ENCODE data around the gene PAK6.

PAK6 gene

GRCh38 chr15:40313531-40314398, 74.9 kb downstream of the PAK6 start:
- DNase-seq = peak; percentile 4

DNA sequence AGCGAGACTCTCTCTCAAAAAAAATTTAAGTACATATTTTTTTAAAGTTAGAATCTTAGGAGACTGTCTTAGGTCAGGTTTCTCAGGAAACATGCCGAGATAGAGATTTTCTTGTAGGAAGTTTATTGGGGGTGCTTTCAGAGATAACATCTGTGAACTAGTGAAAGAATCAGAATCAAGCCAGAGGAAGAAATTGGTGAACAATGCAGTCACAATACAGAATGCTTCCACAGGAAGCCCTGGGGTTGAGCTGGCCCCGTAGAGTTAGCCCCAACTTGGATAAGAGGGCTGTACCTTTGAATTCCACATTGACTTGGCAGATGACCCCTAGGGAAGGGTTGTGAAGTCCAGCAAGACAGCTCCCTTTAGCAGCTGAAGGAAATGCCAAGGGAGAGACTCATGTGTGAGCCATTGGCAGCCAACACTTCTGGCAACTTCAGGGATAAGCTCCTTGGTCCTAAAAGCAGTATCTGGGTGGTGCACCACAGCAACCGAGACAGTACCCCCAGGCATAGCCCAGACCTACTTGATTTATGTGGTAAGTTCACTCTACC, 75.9 kb downstream of the PAK6 start:
- DNase-seq = no peak

- no peak for DNase-seq
Observed at GRCh38 chr15:40316931-40317330, 78.1 kb downstream of the PAK6 start.

GRCh38 chr15:40317580-40317979, 78.7 kb downstream of the PAK6 start:
- no peak for DNase-seq

DNA sequence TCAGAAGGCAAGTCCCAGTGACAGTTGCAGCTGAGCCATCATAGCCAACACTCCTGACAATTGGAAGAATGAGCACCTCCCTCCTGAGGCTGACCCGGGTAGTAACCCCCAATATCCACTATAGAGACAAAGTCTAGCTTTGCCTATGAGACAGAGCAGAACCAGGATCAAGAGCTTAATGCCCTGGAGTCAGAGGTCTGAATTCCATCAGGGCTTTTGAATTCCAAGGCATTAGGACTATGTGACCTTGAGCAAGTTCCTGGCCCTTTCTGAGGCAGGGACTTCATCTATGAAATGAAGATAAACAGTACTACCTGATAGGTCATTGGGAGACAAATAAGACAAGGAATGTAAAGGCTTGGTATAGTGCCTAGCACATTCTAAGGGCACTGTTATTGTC, 81.5 kb downstream of the PAK6 start:
- no peak for DNase-seq

DNA sequence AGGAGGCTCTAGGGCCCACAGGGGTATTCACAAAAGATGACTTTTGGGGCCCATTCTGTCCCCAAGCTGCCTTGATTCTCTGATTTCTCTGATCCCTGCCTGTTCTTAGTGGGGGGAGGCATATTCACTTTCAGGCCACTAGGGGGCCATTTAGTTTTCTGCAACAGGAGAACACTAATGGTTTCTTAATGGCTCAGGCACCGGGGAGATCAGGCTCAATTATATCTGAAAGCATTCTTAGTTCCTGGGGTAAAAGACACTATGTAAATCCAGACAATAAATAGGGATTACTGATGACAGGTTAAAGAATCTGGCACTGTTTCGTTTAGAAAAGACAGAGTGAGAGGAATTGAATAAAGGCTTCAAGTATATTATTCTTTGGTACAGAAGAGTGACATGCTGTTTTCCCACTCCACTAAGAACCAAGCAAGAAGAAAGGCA, 82.1 kb downstream of the PAK6 start:
- DNase-seq = peak; percentile 72

DNA sequence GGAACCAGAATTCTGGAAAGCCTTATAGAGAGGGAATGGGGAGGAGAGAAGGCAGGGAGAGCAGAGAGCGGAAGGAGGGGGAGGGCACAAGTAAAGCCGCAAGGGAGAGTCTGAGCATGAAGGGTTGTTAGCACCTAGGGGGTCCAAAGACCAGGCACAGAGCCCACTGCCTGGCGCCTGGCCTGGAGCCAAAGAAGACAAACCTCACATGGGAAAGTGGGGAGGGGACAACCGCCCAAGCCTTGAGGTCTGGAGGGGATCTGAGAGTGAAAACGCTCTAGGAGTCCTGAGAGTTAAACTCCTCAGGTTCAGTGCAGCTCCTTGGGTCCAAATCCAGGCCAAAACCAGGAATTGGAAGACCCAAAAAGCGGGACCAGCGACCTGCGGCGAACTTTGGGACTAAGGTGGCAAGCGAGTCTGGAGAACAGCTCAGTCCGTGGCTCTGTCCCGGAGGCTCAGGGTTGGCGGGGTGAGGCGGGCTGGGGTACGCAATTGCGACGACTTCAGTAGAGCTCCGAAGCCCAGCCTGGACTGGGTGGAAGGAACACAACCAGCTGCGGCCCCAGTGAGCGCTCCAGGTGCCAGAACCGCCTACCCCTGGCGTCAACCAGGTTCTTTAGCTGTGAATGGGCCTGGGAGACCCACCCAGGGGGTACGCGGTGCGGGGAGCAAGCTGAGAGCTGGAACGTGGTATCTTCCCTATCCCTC, 83.8 kb downstream of the PAK6 start:
- DNase-seq = no peak

DNA sequence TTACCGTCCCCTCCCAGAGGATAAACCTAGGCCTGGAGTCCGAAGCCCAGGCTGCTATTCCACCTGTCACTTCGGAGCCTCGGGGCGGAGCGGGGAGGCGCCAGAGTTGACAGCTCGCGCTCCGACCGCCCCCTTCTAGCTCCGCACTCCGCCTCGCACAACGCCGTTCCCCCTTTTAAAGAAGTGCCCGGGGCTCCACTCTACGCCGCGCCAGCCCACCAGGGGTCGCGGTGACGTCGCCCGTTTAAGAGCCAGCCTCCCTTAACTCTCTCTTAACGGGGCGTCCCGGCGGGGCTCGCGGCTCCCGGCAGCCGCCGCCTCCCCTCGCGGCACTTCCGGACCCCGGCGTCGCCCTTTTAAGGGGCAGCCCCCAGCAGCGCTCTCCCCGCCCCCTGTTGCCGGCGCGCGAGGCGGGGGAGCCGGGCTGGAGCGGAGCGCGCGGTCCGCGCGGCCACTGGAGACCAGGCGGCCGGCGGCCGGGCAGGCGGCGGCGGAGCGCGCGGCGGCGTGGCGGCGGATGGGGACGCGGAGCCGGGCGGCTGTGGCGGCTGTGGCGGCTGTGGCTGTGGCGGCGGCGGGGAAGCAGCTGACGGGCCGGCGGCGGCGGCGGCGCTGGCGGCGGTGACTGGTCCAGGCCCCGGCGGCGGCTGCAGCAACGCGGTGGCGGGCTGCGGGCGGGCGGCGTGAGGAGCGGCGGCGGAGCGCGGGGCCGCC, 84.5 kb downstream of the PAK6 start, which contains the start of gene INAFM2:
INAFM2 (plus strand) TSS at position 454 of the 714 bp plus-strand sequence. CDS start 364 bp downstream, outside the sequence.
- DNase-seq = peak; percentile 88

DNA sequence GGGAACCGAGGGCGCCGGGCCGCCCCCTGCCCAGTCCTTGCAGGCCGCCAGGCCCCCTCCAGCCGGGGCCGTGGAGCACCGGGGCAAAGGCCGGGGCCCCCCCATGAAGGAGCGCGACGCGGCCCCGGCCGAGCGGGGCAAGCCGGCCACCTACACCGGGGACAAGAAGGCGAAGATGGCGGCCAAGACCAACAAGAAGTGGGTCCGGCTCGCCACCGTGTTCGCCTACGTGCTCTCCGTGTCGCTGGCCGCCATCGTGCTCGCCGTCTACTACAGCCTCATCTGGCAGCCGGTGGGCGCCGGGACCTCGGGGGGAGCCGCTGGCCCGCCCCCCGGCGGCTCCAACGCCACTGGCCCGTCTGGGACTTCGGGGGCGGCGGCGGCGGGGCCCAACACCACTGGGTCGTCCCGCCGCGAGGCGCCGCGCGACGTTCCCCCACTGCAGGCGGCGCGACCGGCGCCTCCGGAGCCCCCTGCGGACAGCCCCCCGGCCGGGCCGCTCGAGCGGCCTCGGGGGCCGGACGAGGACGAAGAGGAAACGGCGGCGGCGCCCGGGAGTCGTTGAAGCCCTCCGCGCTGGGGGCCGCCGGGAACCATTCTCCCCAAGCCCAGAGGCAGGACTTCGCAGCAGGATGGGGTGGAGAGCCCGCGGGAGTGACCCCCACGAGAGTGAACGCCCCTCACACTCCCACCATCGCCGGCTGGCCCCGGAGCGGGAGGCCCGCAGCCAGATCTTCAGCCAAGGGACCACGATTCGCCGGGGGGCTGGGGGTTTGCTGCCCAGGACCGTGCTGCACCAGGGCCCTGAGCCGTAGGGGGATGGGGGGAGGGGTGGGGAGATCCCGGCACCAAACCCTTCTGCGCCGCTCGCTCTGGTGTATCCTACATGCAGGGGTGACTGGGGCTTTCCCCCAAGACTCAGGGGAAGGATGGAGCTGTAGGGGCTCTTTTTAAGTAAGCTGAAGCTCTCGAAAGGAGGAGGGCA, 85.4 kb downstream of the PAK6 start:
- DNase-seq = no peak

- no peak for DNase-seq
Observed at GRCh38 chr15:40325188-40325587, 86.3 kb downstream of the PAK6 start.

GRCh38 chr15:40325700-40326099, 86.8 kb downstream of the PAK6 start:
- DNase-seq = no peak
